Stimulated activated CD4-positive, alpha-beta T cell treated with anti-CD3 and anti-CD28 coated beads, TNF-alpha, amount 100 ng/mL, for 24 hours (primary cell): ENCODE measurements around the gene GPR84.

ENCODE experiments used
- DNase-seq, 3 experiments: peaks; one replicate each; pipeline ENCODE4 v3.0.0-alpha.2; 2020; ENCODE audit warnings: low read depth in 3 of 3

The GPR84 gene

GRCh38 chr12:54392485-54393206, 28.4 kb upstream of the GPR84 start:
- no peak for DNase-seq

DNA sequence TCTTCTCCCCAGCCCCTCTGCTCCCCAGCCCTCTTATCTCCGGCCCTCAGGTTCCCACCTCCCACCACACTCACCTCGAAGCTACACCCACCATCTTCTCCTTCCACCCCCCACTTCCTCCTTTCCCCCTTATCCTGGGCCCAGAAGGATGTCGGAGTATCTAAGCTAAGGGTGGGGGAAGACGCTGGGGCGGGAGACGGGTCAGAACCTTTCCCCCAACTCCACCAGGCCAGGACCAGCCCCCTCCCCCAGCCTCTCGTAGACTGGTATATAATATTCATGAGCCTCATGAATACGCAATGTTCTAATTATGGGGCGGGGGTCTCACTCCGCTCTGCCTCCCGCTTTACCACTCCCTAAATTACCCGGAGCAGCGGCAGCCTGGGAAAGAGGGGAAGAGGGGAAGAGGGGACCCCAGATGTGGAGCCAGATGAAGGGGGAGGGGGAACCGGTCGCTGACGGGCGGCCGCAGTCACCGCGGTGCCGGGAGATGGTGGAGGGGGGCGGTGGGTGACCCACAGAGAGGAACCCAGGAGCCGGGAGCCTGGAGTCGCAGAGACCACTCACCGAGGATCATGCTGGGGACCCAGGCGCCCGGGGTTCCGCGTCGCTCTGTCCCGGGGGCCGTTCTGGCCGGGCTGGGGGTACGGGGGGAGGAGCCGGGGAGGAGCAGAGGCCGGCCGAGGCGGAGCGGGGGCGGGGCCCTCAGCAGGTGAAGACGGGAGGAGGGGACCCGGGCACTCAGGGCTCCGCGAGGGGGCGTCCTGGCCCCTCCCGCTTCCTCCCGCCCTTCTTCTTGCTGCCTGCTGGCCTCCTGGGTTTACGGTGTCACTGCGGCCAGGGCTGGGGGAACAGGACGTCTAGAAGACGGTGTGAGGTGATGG, 26.6 kb upstream of the GPR84 start:
- DNase-seq: peak; percentile 32 to 72 (median 50)

DNA sequence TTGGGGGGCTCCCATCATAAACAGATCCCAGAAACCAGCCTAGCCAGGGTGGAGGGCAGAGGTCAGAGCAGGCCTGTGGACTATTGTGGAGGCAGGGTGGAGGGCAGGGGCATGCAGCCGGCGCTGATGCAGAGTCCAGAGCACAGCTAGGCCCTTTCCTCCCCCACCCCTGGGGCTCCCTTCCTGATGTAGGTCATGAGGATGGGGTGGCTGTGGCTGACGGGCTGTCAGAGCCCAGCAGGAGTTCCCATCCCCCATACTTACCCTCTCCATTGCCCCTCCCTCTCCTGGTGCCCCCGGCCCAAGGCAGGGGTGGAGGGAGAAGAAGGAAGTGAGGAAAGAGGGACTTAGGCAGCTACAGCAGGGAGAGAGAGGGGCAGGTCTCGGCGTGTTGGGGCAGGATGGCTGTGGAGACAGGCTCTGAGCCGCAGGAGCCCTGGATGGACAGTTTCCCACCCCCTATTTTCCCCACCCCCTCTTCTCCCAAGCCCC, 25.9 kb upstream of the GPR84 start:
- no peak for DNase-seq

- no peak for DNase-seq
Observed at GRCh38 chr12:54389607-54390175, 25.4 kb upstream of the GPR84 start.

- DNase-seq: no peak
Observed at GRCh38 chr12:54389134-54389508, 24.8 kb upstream of the GPR84 start.

DNA sequence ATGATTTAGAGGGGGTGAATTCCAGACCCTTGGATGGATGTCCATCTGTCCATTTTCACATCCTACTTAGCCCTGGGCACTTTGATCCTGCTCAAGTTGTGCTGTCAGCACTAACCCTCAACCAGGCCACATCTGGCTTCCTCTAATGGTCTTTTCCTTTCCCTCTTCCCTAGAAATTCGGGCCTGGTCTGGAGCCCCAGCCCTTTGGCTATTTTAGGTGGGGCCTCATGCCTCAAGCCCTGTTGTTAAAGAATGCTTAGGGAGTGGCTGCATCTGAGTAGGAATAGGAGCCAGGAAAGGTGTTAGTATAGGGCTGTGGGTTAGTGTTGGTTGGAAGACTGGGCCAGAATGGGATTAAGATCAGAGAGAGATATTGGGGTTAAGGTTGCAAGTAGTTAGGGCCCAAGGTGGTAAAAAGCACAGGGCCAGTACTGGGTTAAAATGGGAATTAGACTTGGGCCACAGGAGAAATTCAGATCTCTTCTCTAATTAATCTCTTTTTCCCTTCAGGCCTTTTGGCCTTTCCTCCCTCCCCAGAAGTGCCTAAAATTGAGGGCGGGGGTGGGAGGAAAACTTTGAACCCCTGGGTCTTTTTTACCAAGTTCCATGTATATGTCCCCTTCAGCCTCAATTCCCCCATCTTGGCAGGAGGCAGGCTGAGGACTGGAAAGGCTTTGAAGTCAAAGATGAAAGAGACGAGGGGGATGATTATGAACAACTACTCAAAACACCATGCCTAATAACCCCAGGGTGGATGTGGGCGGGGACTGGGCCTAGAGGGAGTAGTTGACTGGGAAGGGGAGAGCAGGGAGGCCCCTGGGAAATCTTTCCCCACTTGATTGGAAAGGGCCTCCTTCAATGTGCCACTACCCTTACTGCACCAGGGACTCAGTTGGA, 24.2 kb upstream of the GPR84 start:
- no peak for DNase-seq

DNA sequence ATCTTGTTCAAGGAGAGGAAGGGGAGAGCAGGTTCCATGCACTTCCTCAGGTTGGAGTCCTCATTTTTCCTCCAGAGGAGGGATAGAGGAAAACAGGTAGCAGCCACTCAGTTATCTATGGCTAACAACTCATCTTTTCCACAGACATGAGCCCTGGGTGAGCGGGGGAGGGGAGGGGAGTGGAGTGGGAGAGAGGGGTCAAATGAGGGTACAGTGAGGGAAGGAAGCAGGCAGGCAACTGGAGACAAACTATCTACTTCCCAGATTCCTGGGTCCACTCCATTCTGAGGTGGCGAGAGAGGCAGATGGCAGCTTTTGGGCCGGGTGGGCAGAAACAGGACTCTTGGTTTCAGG, 22.8 kb upstream of the GPR84 start:
- DNase-seq: no peak

DNA sequence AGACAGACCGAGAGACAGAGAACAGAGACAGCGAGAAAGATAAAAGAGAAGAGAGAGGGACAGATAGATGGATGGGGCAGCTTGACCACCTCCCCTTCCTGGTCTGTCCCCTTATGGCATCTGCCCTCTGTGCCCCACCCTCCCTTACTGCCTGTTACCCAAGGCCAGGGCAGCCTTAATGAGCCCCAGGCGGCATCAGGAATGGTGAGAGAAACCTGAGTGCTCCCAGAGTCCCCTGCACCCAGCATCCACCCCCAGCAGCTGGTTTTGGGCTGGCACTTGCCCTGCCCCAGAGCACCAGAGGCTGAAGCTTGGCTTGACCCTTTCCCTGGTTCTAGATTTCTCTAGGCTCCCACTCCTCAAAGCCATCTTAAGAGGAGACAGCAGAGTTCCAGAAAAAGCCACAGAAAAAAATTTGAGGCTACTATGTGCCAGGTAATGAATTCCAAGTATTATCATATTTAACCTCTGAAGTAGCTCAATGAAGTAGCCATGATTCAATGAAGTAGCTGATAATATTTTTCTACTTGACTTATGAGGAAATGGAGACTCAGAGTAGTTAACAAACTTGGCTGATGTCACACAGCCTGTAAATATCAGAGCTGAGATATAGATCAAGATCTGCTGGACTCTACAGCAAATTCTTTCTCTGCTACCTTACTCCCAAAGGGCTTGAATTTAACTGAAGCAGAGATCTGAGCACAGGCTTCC, 22.3 kb upstream of the GPR84 start:
- DNase-seq: no peak

DNA sequence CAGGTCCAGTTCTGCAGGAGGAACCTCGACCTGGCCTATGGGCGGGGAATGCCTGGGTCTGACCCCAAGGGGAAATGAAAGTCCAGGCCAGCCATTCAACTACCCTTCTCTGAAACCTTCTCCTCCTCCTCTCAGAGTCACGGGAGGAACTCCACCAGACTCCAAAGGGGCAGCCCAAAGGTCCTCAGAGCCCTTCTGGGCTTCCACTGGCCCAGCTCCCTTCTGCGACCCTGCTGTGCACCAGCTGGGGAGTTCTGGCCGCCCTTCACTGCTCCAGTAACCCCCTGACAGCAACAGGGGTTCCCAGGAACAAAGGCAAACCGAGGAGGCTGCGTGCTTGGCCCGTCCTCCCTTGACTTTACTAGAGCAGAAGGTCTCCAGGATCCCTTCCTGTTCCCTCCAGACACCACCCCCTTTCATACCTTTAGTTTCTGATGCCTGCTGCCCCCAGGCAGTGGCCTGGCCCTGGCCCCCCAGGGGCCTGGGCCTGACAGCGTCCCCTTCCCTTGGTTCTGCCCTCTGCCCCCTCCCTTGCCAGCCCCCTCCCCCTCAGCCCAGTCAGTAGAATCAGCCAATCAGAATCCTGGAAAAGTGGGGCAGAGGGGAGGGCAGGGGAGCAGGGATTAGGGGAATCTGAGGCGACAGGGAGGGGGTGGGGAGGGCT, 21.1 kb upstream of the GPR84 start:
- no peak for DNase-seq

- no peak for DNase-seq
Observed at GRCh38 chr12:54384591-54385041, 20.3 kb upstream of the GPR84 start, which contains the start of gene ZNF385A. Gene ZNF385A, minus strand, starts transcription at chr12:54384733. Its CDS starts 219 bp downstream, at chr12:54384514.

- peak in 1 of 3 experiments; percentile 28 for DNase-seq
Observed at GRCh38 chr12:54383041-54383609, 18.8 kb upstream of the GPR84 start.

GRCh38 chr12:54381136-54381535, 16.9 kb upstream of the GPR84 start:
- no peak for DNase-seq

DNA sequence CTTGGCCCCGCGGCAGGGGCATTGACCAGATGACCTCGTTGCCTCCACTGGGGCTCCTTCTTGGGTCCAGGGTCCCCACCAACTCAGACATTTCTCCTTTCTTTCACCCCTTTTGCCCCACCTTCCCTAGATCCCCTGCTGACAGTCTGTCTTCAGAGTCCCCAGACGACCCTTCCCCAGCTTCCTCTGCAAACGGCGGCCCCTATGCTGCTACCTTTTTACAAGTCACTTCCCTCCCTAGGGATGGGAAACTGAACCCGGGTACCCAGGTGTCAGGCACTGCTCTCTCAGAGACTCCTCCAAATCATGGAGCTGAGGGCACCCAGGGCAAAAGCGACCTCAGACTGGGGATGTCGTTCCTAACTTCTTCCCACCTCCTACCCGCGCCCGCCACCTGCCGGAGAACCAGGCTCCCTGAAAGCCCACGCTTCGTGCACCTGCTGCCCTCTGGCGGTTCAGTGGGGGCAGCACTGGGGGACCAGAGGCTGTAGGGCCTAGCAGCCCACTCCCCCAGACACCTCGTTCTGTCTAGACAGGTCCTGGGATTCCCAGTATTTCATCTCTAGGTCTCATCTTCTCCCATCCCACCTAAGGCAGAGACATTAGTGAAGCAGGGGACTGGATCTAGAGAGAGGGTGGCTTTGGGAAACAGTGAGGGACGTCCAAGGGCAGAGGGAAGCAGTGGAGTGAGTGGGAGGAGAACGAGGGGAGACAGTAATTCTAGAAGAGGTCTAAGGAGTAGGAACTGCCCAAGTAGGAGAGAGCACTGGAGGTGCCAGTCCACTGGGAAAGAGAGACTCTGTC, 15.3 kb upstream of the GPR84 start:
- DNase-seq: peak; percentile 80 to 90 (median 84)

- no peak for DNase-seq
Observed at GRCh38 chr12:54378796-54379397, 14.6 kb upstream of the GPR84 start.

DNA sequence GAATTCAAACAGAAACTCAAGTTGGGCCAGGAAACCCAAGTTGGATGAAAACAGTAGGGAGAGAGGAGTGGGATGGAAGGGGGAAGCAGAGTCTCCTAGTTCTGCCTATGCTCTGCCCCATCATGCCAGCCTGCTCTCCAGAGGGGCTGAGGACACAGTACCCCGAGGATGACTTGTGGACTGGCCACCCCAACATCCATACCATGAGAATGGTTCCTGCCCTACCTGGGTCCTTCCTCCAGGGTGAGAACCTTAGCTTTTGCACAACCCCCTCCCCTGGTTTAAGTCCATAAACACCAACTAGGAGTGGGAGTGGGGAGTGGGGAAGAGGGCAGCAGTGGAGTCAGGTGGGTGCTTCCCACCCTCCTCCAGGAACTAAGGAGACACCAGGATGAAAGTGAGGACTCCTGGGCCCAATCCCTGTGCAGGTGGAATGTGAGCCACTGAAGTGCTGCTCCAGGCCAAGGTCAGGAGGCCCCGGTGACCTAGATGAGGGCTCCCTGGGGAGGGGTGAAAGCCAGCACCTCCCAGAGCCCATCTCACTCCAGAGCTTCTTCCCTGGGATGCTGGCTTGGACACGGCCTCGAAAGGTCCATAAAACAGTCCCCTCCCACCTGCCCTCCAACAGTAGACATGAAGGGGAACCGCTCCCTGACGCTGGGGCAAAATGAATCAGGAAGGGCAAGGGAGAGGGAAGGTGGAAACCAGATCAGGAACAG, 13.7 kb upstream of the GPR84 start:
- DNase-seq: no peak

DNA sequence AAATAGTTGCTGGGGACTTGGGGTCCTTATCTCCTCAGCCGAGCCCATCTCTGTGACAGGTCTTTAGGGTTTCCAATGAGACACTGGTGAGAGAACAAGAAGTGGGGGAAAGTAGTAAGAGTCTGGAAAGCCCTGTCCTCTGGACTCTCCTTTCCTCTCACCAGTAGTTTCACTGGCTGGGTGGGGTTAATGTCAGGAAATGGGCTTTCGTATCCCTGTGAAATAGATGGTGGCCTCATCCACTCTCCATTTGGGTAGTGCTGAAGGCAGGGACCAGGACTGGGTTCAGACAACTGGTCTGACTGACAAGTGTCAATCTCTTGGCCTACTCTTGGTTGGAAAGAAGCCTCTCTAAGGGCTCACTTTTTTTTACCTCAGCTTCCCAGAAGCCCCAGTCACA, 12.7 kb upstream of the GPR84 start:
- DNase-seq: no peak

DNA sequence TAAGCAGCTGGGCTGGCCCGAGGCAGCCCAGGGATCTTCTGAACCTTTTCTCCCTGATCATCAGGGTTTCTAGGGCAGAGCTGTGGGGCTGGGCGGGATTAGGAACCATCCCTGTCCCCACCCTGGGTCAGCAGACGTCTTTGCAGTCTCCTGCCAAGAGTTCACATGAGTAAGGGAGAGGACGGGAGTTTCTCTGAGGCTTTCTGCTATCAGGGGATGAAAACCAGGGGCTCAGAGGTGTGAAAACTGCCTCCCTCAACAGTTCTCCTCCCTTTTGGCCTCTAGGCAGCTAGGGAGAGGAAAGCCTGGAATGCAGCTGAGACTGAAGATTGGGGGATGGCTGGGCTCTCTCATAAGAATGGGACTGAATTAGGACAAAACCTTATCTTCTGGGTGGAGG, 12.3 kb upstream of the GPR84 start:
- DNase-seq: no peak

GRCh38 chr12:54375259-54375579, 10.9 kb upstream of the GPR84 start:
- DNase-seq: no peak
